ENCODE results near the gene NRP2.

DNA sequence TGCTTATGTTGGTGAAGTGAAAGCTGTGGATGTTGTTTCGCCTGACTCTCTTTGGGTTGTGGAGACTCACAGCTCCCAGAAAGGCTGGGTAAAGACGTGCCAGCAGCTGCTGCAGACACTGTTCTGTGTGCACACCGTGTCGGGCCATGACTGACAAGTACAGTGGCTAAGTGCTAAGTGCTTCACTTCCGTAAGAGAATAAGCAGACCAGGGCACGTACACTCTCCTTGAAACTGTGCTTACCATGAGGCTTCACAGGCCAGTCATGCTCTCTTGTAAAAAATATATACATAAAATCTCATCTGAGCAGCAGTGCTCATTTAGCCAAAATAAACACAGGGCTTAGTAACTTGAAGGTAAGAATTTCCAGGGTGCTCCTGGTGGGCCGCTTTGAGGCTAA is 86.0 kb downstream of the NRP2 start:
- TF ChIP-seq POLR2AphosphoS5 (IDR thresholded peaks at IDR 0.05; ENCODE audit: low read depth, low read length) (no peak), POLR2A (IDR thresholded peaks at IDR 0.05; ENCODE audit: low read depth, low read length) (no peak)
